ENCODE results near the gene GRAMD4.

DNA sequence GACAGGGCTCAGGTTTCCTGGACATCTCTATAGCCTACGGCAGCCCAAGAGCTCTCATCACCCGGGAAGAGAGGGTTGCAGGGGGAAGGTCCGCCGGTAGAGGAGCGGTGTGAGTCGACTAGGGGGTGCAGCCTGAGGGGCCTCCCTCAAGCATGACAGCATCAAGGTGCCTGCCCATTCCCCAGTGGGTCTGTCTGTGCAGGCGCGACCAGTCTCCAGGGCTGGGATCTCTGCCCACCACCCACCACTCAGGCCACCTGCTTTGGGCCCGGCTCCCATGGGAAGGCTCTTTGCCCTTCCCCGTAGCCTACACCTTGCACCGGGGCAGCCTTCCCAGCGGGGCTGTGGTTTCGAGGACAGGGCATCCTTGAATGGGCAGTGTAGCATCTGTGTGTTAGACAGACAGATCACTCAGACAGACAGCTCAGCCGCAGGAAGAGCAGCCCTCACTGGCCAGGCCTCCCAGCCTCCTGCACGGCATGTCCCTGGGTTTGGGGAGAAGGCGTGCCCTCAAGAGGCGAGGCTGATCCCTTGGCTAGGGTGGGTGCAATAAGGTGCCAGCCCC lies 88.7 kb downstream of the GRAMD4 start:
- TF ChIP-seq EZH2 (IDR thresholded peaks at IDR 0.05; ENCODE audit: borderline replicate concordance, low read depth, low read length, poor library complexity, severe bottlenecking) (no peak), CTCF (conservative IDR thresholded peaks at IDR 0.05; ENCODE audit: low read depth, low read length) (no peak)
